Colon (tissue), 2 donors: ENCODE results near the gene PAQR9.

Source experiments
- FAIRE-seq: peaks from 2 replicates; lab custom pipeline; 2012; peaks lifted over from hg19 to GRCh38; lab: Jason Lieb, UNC
- donor health status: control.
- donor health status: control.

Gene PAQR9

DNA sequence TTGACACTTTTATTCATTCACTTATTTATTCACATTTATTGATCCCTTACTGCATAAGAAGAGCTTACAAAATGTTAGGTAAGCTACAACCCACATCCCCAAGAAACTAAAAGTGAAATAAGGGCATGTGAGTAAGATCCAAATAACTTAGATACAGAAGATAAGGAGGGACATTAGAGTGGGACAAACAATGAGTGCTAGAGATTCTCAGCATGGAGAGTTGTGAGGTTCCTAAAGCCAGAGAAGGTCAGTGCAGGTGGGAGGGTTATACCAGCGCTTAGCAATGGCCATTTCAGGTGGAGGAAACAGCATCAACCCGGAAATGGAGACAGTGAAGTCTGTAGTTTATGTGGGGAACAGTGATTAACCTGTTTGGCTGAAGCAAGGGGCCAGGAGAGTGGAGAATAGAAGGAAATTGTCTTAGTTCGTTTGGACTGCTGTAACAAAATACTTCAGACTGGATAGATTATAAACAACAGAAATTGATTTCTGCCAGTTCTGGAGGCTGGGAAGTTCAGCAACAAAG, 49.1 kb downstream of the PAQR9 start:
- FAIRE-seq = no peak

DNA sequence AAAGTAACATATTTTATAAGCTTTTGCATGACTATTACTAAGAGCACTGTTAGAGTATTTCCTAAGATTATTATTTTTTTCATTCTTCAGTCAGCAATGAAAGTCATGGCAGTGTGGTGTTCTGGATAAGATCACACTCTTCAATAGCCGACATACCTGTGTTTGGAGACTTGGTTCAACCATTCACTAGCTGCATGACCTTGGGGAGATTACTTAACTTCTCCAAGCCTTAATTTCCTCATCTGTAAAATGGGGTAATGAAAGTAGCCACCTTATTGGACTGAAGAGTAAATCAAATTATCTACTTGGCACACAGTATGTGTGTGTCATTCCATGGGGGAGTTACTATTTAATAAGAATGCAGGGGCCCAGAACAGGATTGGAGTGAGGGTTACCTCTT, 50.0 kb downstream of the PAQR9 start:
- no peak for FAIRE-seq

DNA sequence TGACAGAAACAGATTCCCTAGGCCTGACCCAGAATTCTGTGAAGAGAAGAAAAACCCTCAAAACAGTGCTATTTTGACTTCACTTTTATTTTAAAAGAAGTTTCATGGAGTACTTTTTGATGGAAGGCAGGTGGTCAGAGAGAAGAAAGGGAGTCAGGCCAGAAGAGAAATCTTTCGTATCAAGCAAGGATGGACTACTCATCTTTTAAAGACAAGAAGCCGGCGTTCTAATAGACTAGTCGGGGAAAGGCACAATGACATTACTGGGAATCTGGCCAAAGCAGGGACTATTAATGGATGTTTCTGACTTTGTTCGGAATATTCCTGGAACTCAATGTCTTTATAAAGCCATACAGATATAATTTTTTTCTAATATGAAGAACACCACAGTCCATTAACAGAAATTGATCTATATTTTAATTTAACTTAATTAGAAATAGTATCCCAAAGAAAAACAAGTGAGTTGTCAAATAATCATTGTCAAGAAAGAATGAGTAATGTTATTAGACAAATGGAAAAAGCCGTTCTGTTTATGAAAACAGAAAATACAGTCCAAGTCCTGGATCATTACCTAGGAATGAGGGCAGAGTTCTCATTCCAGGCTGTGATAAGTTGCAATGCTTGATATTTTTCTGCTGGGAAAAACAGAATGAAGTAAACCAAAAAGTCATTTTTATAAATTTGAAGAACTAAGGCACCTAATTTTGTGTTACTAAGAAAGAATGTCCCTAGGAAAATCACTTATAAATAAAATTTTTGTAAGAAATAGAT, 50.9 kb downstream of the PAQR9 start:
- no peak for FAIRE-seq
